Endothelial cell of umbilical vein (primary cell): ENCODE results near the gene TMEM175. TPM values are rescaled to one million over a fixed set of nuclear protein-coding genes. Genes with fewer than 3 reads are reported as not detected.

Experiments used
- BruUV-seq: library from RNA; stranded (reverse); fragments of 400-500 nt; replicated peaks from 2 replicates; lab custom pipeline; 2021; lab: Mats Ljungman, UMichigan
- CTCF ChIA-PET: fragments of 300-600, 350-600 bp; sonication (Branson Sonifier 250); formaldehyde crosslinking; loops from one replicate; lab custom pipeline; 2021; ENCODE audit warnings: antibody characterized with exemption, inconsistent platforms; lab: Charles Lee
- POLR2A ChIA-PET: fragments of 300-600, 350-600 bp; sonication (Branson Sonifier 250); formaldehyde crosslinking; loops from one replicate; lab custom pipeline; 2021; ENCODE audit warnings: antibody characterized with exemption, inconsistent platforms; lab: Charles Lee
- DNase-seq: peaks from one replicate; pipeline ENCODE4 v3.0.0-alpha.2; 2011; ENCODE audit warnings: low read depth, low spot score
- FAIRE-seq: peaks from 2 replicates; lab custom pipeline; 2011; peaks lifted over from hg19 to GRCh38; lab: Jason Lieb, UNC
- H2AFZ ChIP-seq: 2 replicates; pipeline ENCODE4 v1.6.0; 2012; ENCODE audit warnings: low read depth, low read length, control low read depth, inconsistent platforms
- H3K27ac ChIP-seq: 2 replicates; pipeline ENCODE4 v1.5.1; 2011; ENCODE audit warnings: low read depth, mild to moderate bottlenecking, control low read depth, low read length, moderate library complexity; ENCODE audit not compliant: insufficient read depth
- H3K27me3 ChIP-seq, 2 experiments: 2 replicates each; pipeline versions ENCODE4 v1.6.0 to v1.6.1; 2011; ENCODE audit warnings: low read length in 2 of 2, mixed read lengths in 1 of 2; ENCODE audit not compliant: control insufficient read depth in 2 of 2, insufficient read depth in 2 of 2
- H3K36me3 ChIP-seq, 2 experiments: 2 replicates in 1 of 2; 3 replicates in 1 of 2; pipeline ENCODE4 v1.5.1; 2011; ENCODE audit warnings: low read length in 2 of 2, mild to moderate bottlenecking in 1 of 2, moderate library complexity in 1 of 2; ENCODE audit not compliant: control insufficient read depth in 2 of 2, insufficient read depth in 2 of 2; ENCODE audit errors: extremely low read depth in 1 of 2
- H3K4me1 ChIP-seq: 3 replicates; pipeline ENCODE4 v1.5.1; 2011; ENCODE audit warnings: mild to moderate bottlenecking, low read length; ENCODE audit not compliant: control insufficient read depth, insufficient read depth; ENCODE audit errors: extremely low read depth
- H3K4me2 ChIP-seq: 2 replicates; pipeline ENCODE4 v1.6.1; 2011; ENCODE audit warnings: low read length, control low read depth, mixed read lengths; ENCODE audit not compliant: insufficient read depth
- H3K4me3 ChIP-seq, 3 experiments: fragments of 200-600 bp in 1 of 3; sonication (generic), shearing (Covaris generic) in 1 of 3; replicated peaks in 1 of 3; 2 replicates each; pipeline ENCODE4 v1.5.1; 2011 to 2016; ENCODE audit warnings: control low read depth in 3 of 3, low read length in 3 of 3, mild to moderate bottlenecking in 2 of 3, inconsistent platforms in 1 of 3, low read depth in 1 of 3, moderate library complexity in 1 of 3; ENCODE audit not compliant: insufficient read depth in 1 of 3
- H3K79me2 ChIP-seq: 2 replicates; pipeline ENCODE4 v1.6.0; 2012; ENCODE audit warnings: low read length, inconsistent platforms; ENCODE audit not compliant: control insufficient read depth, insufficient read depth
- H3K9ac ChIP-seq: replicated peaks from 2 replicates; pipeline ENCODE3; 2011; ENCODE audit warnings: low read length, control low read depth; ENCODE audit not compliant: insufficient read depth; ENCODE audit errors: extremely low read depth
- H3K9me1 ChIP-seq: replicated peaks from 3 replicates; pipeline ENCODE4 v1.6.0; 2011; ENCODE audit warnings: mild to moderate bottlenecking, low read length; ENCODE audit not compliant: control insufficient read depth, insufficient read depth; ENCODE audit errors: extremely low read depth
- H3K9me3 ChIP-seq: replicated peaks from 2 replicates; pipeline ENCODE4 v1.5.1; 2012; ENCODE audit warnings: low read length, inconsistent platforms; ENCODE audit not compliant: control insufficient read depth, insufficient read depth
- H4K20me1 ChIP-seq: replicated peaks from 2 replicates; pipeline ENCODE3; 2011; ENCODE audit warnings: mild to moderate bottlenecking, low read length; ENCODE audit not compliant: control insufficient read depth, insufficient read depth; ENCODE audit errors: extremely low read depth
- CTCF ChIP-seq, 2 donors: IDR thresholded peaks; 1 replicate in 1 of 2; 2 replicates in 1 of 2; pipeline ENCODE4 v1.5.1; 2011; ENCODE audit warnings: low read length in 2 of 2, mild to moderate bottlenecking in 2 of 2, moderate library complexity in 2 of 2, control low read depth in 1 of 2, inconsistent platforms in 1 of 2, low read depth in 1 of 2; ENCODE audit not compliant: insufficient read depth in 1 of 2; ENCODE audit errors: extremely low read depth in 1 of 2
- EZH2 ChIP-seq: IDR thresholded peaks from 2 replicates; pipeline ENCODE4 v1.6.1; 2012; ENCODE audit warnings: borderline replicate concordance, low read depth, mild to moderate bottlenecking, moderate library complexity, low read length, inconsistent platforms; ENCODE audit not compliant: severe bottlenecking
- GATA2 ChIP-seq: IDR thresholded peaks from 2 replicates; pipeline ENCODE4 v1.7.0; 2011; ENCODE audit warnings: low read depth, mild to moderate bottlenecking, moderate library complexity, mixed read lengths, low read length; ENCODE audit not compliant: insufficient read length, insufficient read depth
- JUN ChIP-seq: IDR thresholded peaks from 2 replicates; pipeline ENCODE4 v1.6.1; 2011; ENCODE audit warnings: borderline replicate concordance, low read depth; ENCODE audit not compliant: insufficient read length, insufficient read depth
- MYC ChIP-seq: IDR thresholded peaks from one replicate; pipeline ENCODE4 v1.6.1; 2011; ENCODE audit warnings: mild to moderate bottlenecking, low read depth, low read length
- POLR2A ChIP-seq: IDR thresholded peaks from 2 replicates; pipeline ENCODE4 v1.6.1; 2012; ENCODE audit warnings: low read depth, mild to moderate bottlenecking, control low read depth, low read length
- POLR2AphosphoS5 ChIP-seq: IDR thresholded peaks from 2 replicates; pipeline ENCODE4 v1.6.1; 2012; ENCODE audit warnings: low read depth, mild to moderate bottlenecking, control low read depth, low read length, moderate library complexity; ENCODE audit not compliant: insufficient read depth
- dilution Hi-C: fragments of 300-500 bp; cut with MboI; formaldehyde crosslinking; loops from one replicate; pipeline ENCODE4 v1.15.0; 2019; ENCODE audit warnings: low sequenced_read_pairs; ENCODE audit not compliant: extremely low pct_ligation_motif_present
- intact Hi-C: fragments of 100-400 bp; cut with micrococcal nuclease; formaldehyde crosslinking; loops from one replicate; pipeline ENCODE4 v1.10.0; 2022
- polyA plus RNA-seq, 4 experiments: library from polyadenylated mRNA; depleted of rRNA in 3 of 4; stranded (reverse) in 3 of 4; unstranded in 1 of 4; fragments of >200 nt; gene quantifications; 2 replicates each; pipeline versions ENCODE4 v1.2.1 to v1.2.3, GENCODE V29; 2011 to 2012; ENCODE audit warnings: missing spikeins in 1 of 4
- total RNA-seq: library from RNA; stranded (reverse); gene quantifications from 2 replicates; pipeline ENCODE4 v1.2.3, GENCODE V29; 2021
- TF ChIP-seq, protein P1 (sequence below): IDR thresholded peaks from 2 replicates; pipeline ENCODE4 v1.6.1; 2011; ENCODE audit not compliant: insufficient read depth, insufficient read length

TMEM175 gene
- total and polyA plus RNA-seq, 2 donors (not counting 3 experiments of a cell fraction or from before 2014, with no cell fraction given): 21.9 to 80.1 TPM

DNA sequence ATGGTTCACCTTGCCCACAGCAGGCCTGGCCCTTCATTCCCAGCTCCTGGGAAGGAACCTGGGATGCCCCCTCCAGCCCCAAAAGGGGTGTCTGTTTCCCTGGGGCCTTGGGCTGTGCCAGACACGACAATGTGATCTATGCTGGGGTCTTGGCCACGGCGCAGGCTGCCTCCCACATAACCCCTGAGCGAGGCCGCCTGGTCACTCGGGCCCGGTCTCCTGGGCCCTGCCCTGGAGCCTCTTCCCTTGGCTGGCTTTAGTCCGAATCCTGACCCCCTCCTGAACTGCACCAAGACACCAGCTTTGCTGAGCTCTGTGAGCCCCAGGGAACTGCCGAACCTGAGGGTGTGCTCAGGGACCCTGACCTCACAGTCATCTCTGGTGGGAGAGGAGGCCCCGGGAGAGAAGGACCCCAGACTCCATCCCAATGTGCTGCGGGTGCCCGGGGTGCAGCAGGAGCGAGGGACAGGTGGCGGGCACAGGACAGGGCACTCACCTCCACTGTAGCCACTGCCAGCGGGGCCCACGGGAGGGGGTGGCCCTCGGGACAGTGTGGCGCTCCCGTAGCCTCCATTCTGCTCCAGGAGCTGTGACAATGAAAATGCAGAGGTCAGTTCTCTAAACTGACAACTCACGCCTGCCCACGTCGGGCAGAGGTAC is 42.1 kb upstream of the TMEM175 start:
- H3K4me2 ChIP-seq: no peak overlapping the region
- H3K4me3 ChIP-seq: no peak overlapping the region
- H3K79me2 ChIP-seq: no peaks in the 10 kb centered on the region
- no peak for DNase-seq
- POLR2A ChIA-PET: no interaction called here
- no TSS peak for BruUV-seq
- H3K9me1 ChIP-seq: no peaks in the 10 kb centered on the region
- H3K4me1 ChIP-seq: no peaks in the 10 kb centered on the region
- dilution Hi-C loops: no loop called here
- TF ChIP-seq EZH2: no peak
- no peak for TF ChIP-seq POLR2AphosphoS5
- no peak for TF ChIP-seq MYC
- TF ChIP-seq POLR2A: no peak
- TF ChIP-seq GATA2: no peak
- no peak for TF ChIP-seq JUN
- TF ChIP-seq, protein P1, sequence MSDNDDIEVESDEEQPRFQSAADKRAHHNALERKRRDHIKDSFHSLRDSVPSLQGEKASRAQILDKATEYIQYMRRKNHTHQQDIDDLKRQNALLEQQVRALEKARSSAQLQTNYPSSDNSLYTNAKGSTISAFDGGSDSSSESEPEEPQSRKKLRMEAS: no peak
- no peak for TF ChIP-seq CTCF (IDR thresholded peaks at IDR 0.05; ENCODE audit: extremely low read depth in 1 of 2, insufficient read depth in 1 of 2, low read depth in 1 of 2, low read length in 2 of 2)
- no peaks in the 10 kb centered on the region for H4K20me1 ChIP-seq
- CTCF ChIA-PET: interaction anchor here (1.1 to 1.3 kb wide), 2 partner anchors 97 to 102 kb away, joined by 3 to 4 read pairs; partner anchors contain the start of gene IDUA
- intact Hi-C loops: no loop called here
- no peak overlapping the region for H2AFZ ChIP-seq
- no peaks in the 10 kb centered on the region for H3K27me3 ChIP-seq
- no peak overlapping the region for H3K27ac ChIP-seq
- no peak overlapping the region for H3K9ac ChIP-seq
- peaks cover 0 to 32% of the 10 kb centered on the region in 2 experiments for H3K36me3 ChIP-seq
- FAIRE-seq: no peak
- no peaks in the 10 kb centered on the region for H3K9me3 ChIP-seq
